ENCODE measurements around the gene PTP4A2.

PTP4A2 gene

DNA sequence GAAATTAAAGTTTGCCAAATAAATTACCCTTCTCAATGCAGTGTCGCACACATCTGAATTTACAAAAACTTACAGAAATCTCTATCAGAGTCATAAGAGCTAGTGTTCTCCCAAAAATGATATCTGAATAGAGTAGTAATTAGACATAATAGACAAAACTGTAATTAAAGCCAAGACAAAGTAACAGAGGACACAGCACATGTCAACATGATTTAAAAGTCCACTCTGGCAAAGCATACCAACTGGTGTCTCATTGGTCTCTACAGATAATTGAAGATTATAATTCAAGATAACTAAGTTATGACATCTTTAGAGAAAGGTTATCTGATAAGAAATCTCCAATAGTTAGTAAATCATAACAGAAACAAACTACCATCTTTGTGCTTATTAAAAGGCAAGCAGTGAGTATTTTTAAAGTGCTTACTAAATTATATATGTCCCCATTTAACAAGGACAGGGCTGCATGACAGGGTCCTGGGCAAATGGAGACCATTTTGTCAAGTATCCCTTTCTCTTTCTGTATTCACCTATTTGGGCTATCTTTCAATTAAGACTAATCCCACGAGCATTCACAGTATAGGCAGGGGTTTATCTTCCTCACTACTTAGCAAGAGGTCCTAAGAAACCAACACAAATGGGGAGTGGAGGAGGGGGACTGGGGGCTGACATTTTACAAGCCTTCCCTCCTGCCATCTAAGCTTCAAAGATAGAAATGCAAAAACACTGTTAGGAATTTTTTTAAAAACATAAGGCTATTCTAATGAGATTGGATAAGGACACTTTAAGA, 26.0 kb downstream of the PTP4A2 start:
- H3K9ac ChIP-seq (ENCODE audit: low read depth, low read length, poor library complexity, severe bottlenecking), result no peak overlapping the region
- TF ChIP-seq CTCF (conservative IDR thresholded peaks at IDR 0.05; ENCODE audit: low read length) (no peak), EZH2phosphoT487 (IDR thresholded peaks at IDR 0.05; ENCODE audit: borderline replicate concordance) (no peak)
- no peak overlapping the region for H2AFZ ChIP-seq (ENCODE audit: low read length)
- H3K9me3 ChIP-seq (ENCODE audit: insufficient read depth, low read depth, low read length), result no peaks in the 10 kb centered on the region
- H4K20me1 ChIP-seq (ENCODE audit: insufficient read depth, low read length, poor library complexity, severe bottlenecking), result peaks cover 66% of the 10 kb centered on the region
- no peaks in the 10 kb centered on the region for H3K4me1 ChIP-seq (ENCODE audit: insufficient read depth, low read length, poor library complexity, severe bottlenecking)
- H3K9me2 ChIP-seq (replicated peaks; ENCODE audit: low read depth, low read length), result no peaks in the 10 kb centered on the region
- peaks cover 64% of the 10 kb centered on the region for H3K79me2 ChIP-seq (ENCODE audit: insufficient read depth, low read length)
- no peak overlapping the region for H3K4me2 ChIP-seq (ENCODE audit: low read depth, low read length, poor library complexity, severe bottlenecking)
- H3K4me3 ChIP-seq (ENCODE audit: low read length, poor library complexity, severe bottlenecking), result no peak overlapping the region
- H3K36me3 ChIP-seq (ENCODE audit: insufficient read depth, low read length), result peaks cover 95% of the 10 kb centered on the region
- H3F3A ChIP-seq (ENCODE audit: low read depth), result no peaks in the 10 kb centered on the region
- no peaks in the 10 kb centered on the region for H3K27me3 ChIP-seq (ENCODE audit: insufficient read depth, low read length, poor library complexity, severe bottlenecking)

GRCh38 chr1:31910933-31911332, 27.2 kb downstream of the PTP4A2 start:
- Histone ChIP-seq H4K20me1 (ENCODE audit: insufficient read depth, low read length, poor library complexity, severe bottlenecking) (peaks cover 55% of the 10 kb centered on the region), H3K27me3 (ENCODE audit: insufficient read depth, low read length, poor library complexity, severe bottlenecking) (no peaks in the 10 kb centered on the region), H3K9me3 (ENCODE audit: insufficient read depth, low read depth, low read length) (no peaks in the 10 kb centered on the region), H3K9me2 (replicated peaks; ENCODE audit: low read depth, low read length) (no peaks in the 10 kb centered on the region), H3K4me3 (ENCODE audit: low read length, poor library complexity, severe bottlenecking) (no peak overlapping the region), H3F3A (ENCODE audit: low read depth) (no peaks in the 10 kb centered on the region), H2AFZ (ENCODE audit: low read length) (no peak overlapping the region), H3K9ac (ENCODE audit: low read depth, low read length, poor library complexity, severe bottlenecking) (no peak overlapping the region), H3K79me2 (ENCODE audit: insufficient read depth, low read length) (peaks cover 55% of the 10 kb centered on the region), H3K36me3 (ENCODE audit: insufficient read depth, low read length) (peaks cover 97% of the 10 kb centered on the region), H3K4me2 (ENCODE audit: low read depth, low read length, poor library complexity, severe bottlenecking) (no peak overlapping the region), H3K4me1 (ENCODE audit: insufficient read depth, low read length, poor library complexity, severe bottlenecking) (no peaks in the 10 kb centered on the region)
- TF ChIP-seq CTCF (conservative IDR thresholded peaks at IDR 0.05; ENCODE audit: low read length), result no peak
- no peak for TF ChIP-seq EZH2phosphoT487 (IDR thresholded peaks at IDR 0.05; ENCODE audit: borderline replicate concordance)

GRCh38 chr1:31909691-31910090, 28.5 kb downstream of the PTP4A2 start:
- H3K9me3 ChIP-seq (ENCODE audit: insufficient read depth, low read depth, low read length), result no peaks in the 10 kb centered on the region
- no peaks in the 10 kb centered on the region for H3K9me2 ChIP-seq (replicated peaks; ENCODE audit: low read depth, low read length)
- no peaks in the 10 kb centered on the region for H3K4me1 ChIP-seq (ENCODE audit: insufficient read depth, low read length, poor library complexity, severe bottlenecking)
- H4K20me1 ChIP-seq (ENCODE audit: insufficient read depth, low read length, poor library complexity, severe bottlenecking), result peaks cover 42% of the 10 kb centered on the region
- H3F3A ChIP-seq (ENCODE audit: low read depth), result no peaks in the 10 kb centered on the region
- H3K4me3 ChIP-seq (ENCODE audit: low read length, poor library complexity, severe bottlenecking), result no peak overlapping the region
- H3K27me3 ChIP-seq (ENCODE audit: insufficient read depth, low read length, poor library complexity, severe bottlenecking), result no peaks in the 10 kb centered on the region
- H3K36me3 ChIP-seq (ENCODE audit: insufficient read depth, low read length), result peaks cover 97% of the 10 kb centered on the region
- no peak overlapping the region for H3K9ac ChIP-seq (ENCODE audit: low read depth, low read length, poor library complexity, severe bottlenecking)
- no peak overlapping the region for H2AFZ ChIP-seq (ENCODE audit: low read length)
- H3K79me2 ChIP-seq (ENCODE audit: insufficient read depth, low read length), result peaks cover 42% of the 10 kb centered on the region
- no peak overlapping the region for H3K4me2 ChIP-seq (ENCODE audit: low read depth, low read length, poor library complexity, severe bottlenecking)
- TF ChIP-seq EZH2phosphoT487 (IDR thresholded peaks at IDR 0.05; ENCODE audit: borderline replicate concordance), result no peak
- TF ChIP-seq CTCF (conservative IDR thresholded peaks at IDR 0.05; ENCODE audit: low read length), result no peak
